ENCODE results near the gene FAM78B.

- TF ChIP-seq CTCF (IDR thresholded peaks at IDR 0.05; ENCODE audit: poor library complexity) (no peak), EZH2 (IDR thresholded peaks at IDR 0.05; ENCODE audit: borderline replicate concordance) (no peak)
Observed at GRCh38 chr1:166170726-166171125, 3.9 kb upstream of the FAM78B start.
